B cell (primary cell): ENCODE results near the gene VPS13D.

Source experiments
- EZH2 ChIP-seq: IDR thresholded peaks from 2 replicates; pipeline ENCODE4 v1.6.1; 2012; ENCODE audit warnings: borderline replicate concordance, low read depth, mild to moderate bottlenecking, moderate library complexity, low read length; ENCODE audit not compliant: insufficient read depth, poor library complexity, severe bottlenecking
- TF ChIP-seq, protein P1 (sequence below): fragments of 200-600 bp; IDR thresholded peaks from one replicate; pipeline ENCODE4 v1.8.0; 2022; ENCODE audit warnings: antibody characterized with exemption, mild to moderate bottlenecking

DNA sequence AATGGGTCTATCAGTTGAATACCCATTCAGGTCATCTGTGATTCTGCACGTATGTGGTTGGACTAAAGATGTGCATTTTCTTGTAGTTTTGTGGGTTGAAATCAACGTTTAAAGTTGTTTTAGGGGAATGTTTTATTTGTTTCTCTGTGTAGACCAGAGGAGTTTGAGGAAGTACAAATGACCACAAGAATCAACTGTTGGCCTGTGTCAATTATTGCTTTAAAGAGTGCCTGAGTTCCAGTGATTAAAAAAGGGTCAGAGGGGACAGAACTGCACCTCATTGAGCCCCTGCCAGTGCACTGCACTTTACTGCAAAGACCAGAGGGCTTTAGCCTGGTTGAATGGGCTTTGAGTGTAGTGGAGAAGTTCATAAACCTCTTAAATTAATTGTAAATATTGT lies 190.3 kb downstream of the VPS13D start:
- TF ChIP-seq, protein P1, sequence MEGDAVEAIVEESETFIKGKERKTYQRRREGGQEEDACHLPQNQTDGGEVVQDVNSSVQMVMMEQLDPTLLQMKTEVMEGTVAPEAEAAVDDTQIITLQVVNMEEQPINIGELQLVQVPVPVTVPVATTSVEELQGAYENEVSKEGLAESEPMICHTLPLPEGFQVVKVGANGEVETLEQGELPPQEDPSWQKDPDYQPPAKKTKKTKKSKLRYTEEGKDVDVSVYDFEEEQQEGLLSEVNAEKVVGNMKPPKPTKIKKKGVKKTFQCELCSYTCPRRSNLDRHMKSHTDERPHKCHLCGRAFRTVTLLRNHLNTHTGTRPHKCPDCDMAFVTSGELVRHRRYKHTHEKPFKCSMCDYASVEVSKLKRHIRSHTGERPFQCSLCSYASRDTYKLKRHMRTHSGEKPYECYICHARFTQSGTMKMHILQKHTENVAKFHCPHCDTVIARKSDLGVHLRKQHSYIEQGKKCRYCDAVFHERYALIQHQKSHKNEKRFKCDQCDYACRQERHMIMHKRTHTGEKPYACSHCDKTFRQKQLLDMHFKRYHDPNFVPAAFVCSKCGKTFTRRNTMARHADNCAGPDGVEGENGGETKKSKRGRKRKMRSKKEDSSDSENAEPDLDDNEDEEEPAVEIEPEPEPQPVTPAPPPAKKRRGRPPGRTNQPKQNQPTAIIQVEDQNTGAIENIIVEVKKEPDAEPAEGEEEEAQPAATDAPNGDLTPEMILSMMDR, result no peak
- no peak for TF ChIP-seq EZH2
